Endothelial cell of umbilical vein (primary cell): ENCODE measurements around the gene FTH1. TPM values are rescaled to one million over a fixed set of nuclear protein-coding genes. Genes with fewer than 3 reads are reported as not detected.

Experiments used
- BruUV-seq: library from RNA; stranded (reverse); fragments of 400-500 nt; replicated peaks from 2 replicates; lab custom pipeline; 2021; lab: Mats Ljungman, UMichigan
- CTCF ChIA-PET: fragments of 300-600, 350-600 bp; sonication (Branson Sonifier 250); formaldehyde crosslinking; loops from one replicate; lab custom pipeline; 2021; ENCODE audit warnings: antibody characterized with exemption, inconsistent platforms; lab: Charles Lee
- POLR2A ChIA-PET: fragments of 300-600, 350-600 bp; sonication (Branson Sonifier 250); formaldehyde crosslinking; loops from one replicate; lab custom pipeline; 2021; ENCODE audit warnings: antibody characterized with exemption, inconsistent platforms; lab: Charles Lee
- DNase-seq: peaks from one replicate; pipeline ENCODE4 v3.0.0-alpha.2; 2011; ENCODE audit warnings: low read depth, low spot score
- FAIRE-seq: peaks from 2 replicates; lab custom pipeline; 2011; peaks lifted over from hg19 to GRCh38; lab: Jason Lieb, UNC
- H2AFZ ChIP-seq: 2 replicates; pipeline ENCODE4 v1.6.0; 2012; ENCODE audit warnings: low read depth, low read length, control low read depth, inconsistent platforms
- H3K27ac ChIP-seq: 2 replicates; pipeline ENCODE4 v1.5.1; 2011; ENCODE audit warnings: low read depth, mild to moderate bottlenecking, control low read depth, low read length, moderate library complexity; ENCODE audit not compliant: insufficient read depth
- H3K27me3 ChIP-seq, 2 experiments: 2 replicates each; pipeline versions ENCODE4 v1.6.0 to v1.6.1; 2011; ENCODE audit warnings: low read length in 2 of 2, mixed read lengths in 1 of 2; ENCODE audit not compliant: control insufficient read depth in 2 of 2, insufficient read depth in 2 of 2
- H3K36me3 ChIP-seq, 2 experiments: 2 replicates in 1 of 2; 3 replicates in 1 of 2; pipeline ENCODE4 v1.5.1; 2011; ENCODE audit warnings: low read length in 2 of 2, mild to moderate bottlenecking in 1 of 2, moderate library complexity in 1 of 2; ENCODE audit not compliant: control insufficient read depth in 2 of 2, insufficient read depth in 2 of 2; ENCODE audit errors: extremely low read depth in 1 of 2
- H3K4me1 ChIP-seq: 3 replicates; pipeline ENCODE4 v1.5.1; 2011; ENCODE audit warnings: mild to moderate bottlenecking, low read length; ENCODE audit not compliant: control insufficient read depth, insufficient read depth; ENCODE audit errors: extremely low read depth
- H3K4me2 ChIP-seq: 2 replicates; pipeline ENCODE4 v1.6.1; 2011; ENCODE audit warnings: low read length, control low read depth, mixed read lengths; ENCODE audit not compliant: insufficient read depth
- H3K4me3 ChIP-seq, 3 experiments: fragments of 200-600 bp in 1 of 3; sonication (generic), shearing (Covaris generic) in 1 of 3; replicated peaks in 1 of 3; 2 replicates each; pipeline ENCODE4 v1.5.1; 2011 to 2016; ENCODE audit warnings: control low read depth in 3 of 3, low read length in 3 of 3, mild to moderate bottlenecking in 2 of 3, inconsistent platforms in 1 of 3, low read depth in 1 of 3, moderate library complexity in 1 of 3; ENCODE audit not compliant: insufficient read depth in 1 of 3
- H3K79me2 ChIP-seq: 2 replicates; pipeline ENCODE4 v1.6.0; 2012; ENCODE audit warnings: low read length, inconsistent platforms; ENCODE audit not compliant: control insufficient read depth, insufficient read depth
- H3K9ac ChIP-seq: replicated peaks from 2 replicates; pipeline ENCODE3; 2011; ENCODE audit warnings: low read length, control low read depth; ENCODE audit not compliant: insufficient read depth; ENCODE audit errors: extremely low read depth
- H3K9me1 ChIP-seq: replicated peaks from 3 replicates; pipeline ENCODE4 v1.6.0; 2011; ENCODE audit warnings: mild to moderate bottlenecking, low read length; ENCODE audit not compliant: control insufficient read depth, insufficient read depth; ENCODE audit errors: extremely low read depth
- H3K9me3 ChIP-seq: replicated peaks from 2 replicates; pipeline ENCODE4 v1.5.1; 2012; ENCODE audit warnings: low read length, inconsistent platforms; ENCODE audit not compliant: control insufficient read depth, insufficient read depth
- H4K20me1 ChIP-seq: replicated peaks from 2 replicates; pipeline ENCODE3; 2011; ENCODE audit warnings: mild to moderate bottlenecking, low read length; ENCODE audit not compliant: control insufficient read depth, insufficient read depth; ENCODE audit errors: extremely low read depth
- CTCF ChIP-seq, 2 donors: IDR thresholded peaks; 1 replicate in 1 of 2; 2 replicates in 1 of 2; pipeline ENCODE4 v1.5.1; 2011; ENCODE audit warnings: low read length in 2 of 2, mild to moderate bottlenecking in 2 of 2, moderate library complexity in 2 of 2, control low read depth in 1 of 2, inconsistent platforms in 1 of 2, low read depth in 1 of 2; ENCODE audit not compliant: insufficient read depth in 1 of 2; ENCODE audit errors: extremely low read depth in 1 of 2
- EZH2 ChIP-seq: IDR thresholded peaks from 2 replicates; pipeline ENCODE4 v1.6.1; 2012; ENCODE audit warnings: borderline replicate concordance, low read depth, mild to moderate bottlenecking, moderate library complexity, low read length, inconsistent platforms; ENCODE audit not compliant: severe bottlenecking
- FOS ChIP-seq: IDR thresholded peaks from 2 replicates; pipeline ENCODE4 v1.6.1; 2011; ENCODE audit warnings: mild to moderate bottlenecking, low read length, moderate library complexity, borderline replicate concordance; ENCODE audit not compliant: insufficient read depth
- GATA2 ChIP-seq: IDR thresholded peaks from 2 replicates; pipeline ENCODE4 v1.7.0; 2011; ENCODE audit warnings: low read depth, mild to moderate bottlenecking, moderate library complexity, mixed read lengths, low read length; ENCODE audit not compliant: insufficient read length, insufficient read depth
- JUN ChIP-seq: IDR thresholded peaks from 2 replicates; pipeline ENCODE4 v1.6.1; 2011; ENCODE audit warnings: borderline replicate concordance, low read depth; ENCODE audit not compliant: insufficient read length, insufficient read depth
- MAX ChIP-seq: IDR thresholded peaks from 2 replicates; pipeline ENCODE4 v1.6.1; 2011; ENCODE audit not compliant: insufficient read depth, insufficient read length
- MYC ChIP-seq: IDR thresholded peaks from one replicate; pipeline ENCODE4 v1.6.1; 2011; ENCODE audit warnings: mild to moderate bottlenecking, low read depth, low read length
- POLR2A ChIP-seq: IDR thresholded peaks from 2 replicates; pipeline ENCODE4 v1.6.1; 2012; ENCODE audit warnings: low read depth, mild to moderate bottlenecking, control low read depth, low read length
- POLR2AphosphoS5 ChIP-seq: IDR thresholded peaks from 2 replicates; pipeline ENCODE4 v1.6.1; 2012; ENCODE audit warnings: low read depth, mild to moderate bottlenecking, control low read depth, low read length, moderate library complexity; ENCODE audit not compliant: insufficient read depth
- dilution Hi-C: fragments of 300-500 bp; cut with MboI; formaldehyde crosslinking; loops from one replicate; pipeline ENCODE4 v1.15.0; 2019; ENCODE audit warnings: low sequenced_read_pairs; ENCODE audit not compliant: extremely low pct_ligation_motif_present
- intact Hi-C: fragments of 100-400 bp; cut with micrococcal nuclease; formaldehyde crosslinking; loops from one replicate; pipeline ENCODE4 v1.10.0; 2022
- polyA plus RNA-seq, 4 experiments: library from polyadenylated mRNA; depleted of rRNA in 3 of 4; stranded (reverse) in 3 of 4; unstranded in 1 of 4; fragments of >200 nt; gene quantifications; 2 replicates each; pipeline versions ENCODE4 v1.2.1 to v1.2.3, GENCODE V29; 2011 to 2012; ENCODE audit warnings: missing spikeins in 1 of 4
- total RNA-seq: library from RNA; stranded (reverse); gene quantifications from 2 replicates; pipeline ENCODE4 v1.2.3, GENCODE V29; 2021

FTH1 gene
- total and polyA plus RNA-seq, 2 donors (not counting 3 experiments of a cell fraction or from before 2014, with no cell fraction given), result 1,177 to 2,501 TPM

- peaks cover 3 to 12% of the 10 kb centered on the region in 2 experiments for H3K27me3 ChIP-seq
Observed at GRCh38 chr11:61985869-61986268, 18.4 kb upstream of the FTH1 start.

More at GRCh38 chr11:61985869-61986268, 18.4 kb upstream of the FTH1 start:
- FAIRE-seq (no peak), DNase-seq (no peak)
- Histone ChIP-seq H3K27ac (no peak overlapping the region), H3K9ac (no peak overlapping the region), H3K9me3 (no peaks in the 10 kb centered on the region), H3K36me3 (no peaks in the 10 kb centered on the region), H2AFZ (no peak overlapping the region), H3K4me2 (no peak overlapping the region), H3K4me1 (no peaks in the 10 kb centered on the region), H4K20me1 (no peaks in the 10 kb centered on the region), H3K79me2 (no peaks in the 10 kb centered on the region), H3K4me3 (no peak overlapping the region), H3K9me1 (no peaks in the 10 kb centered on the region)
- ChIA-PET CTCF (interaction anchor here (0.8 to 1.0 kb wide), 3 partner anchors 88 to 96 kb away, joined by 3 to 4 read pairs (median 3); no protein-coding TSS in a partner anchor), POLR2A (no interaction called here)
- BruUV-seq, result no TSS peak
- dilution Hi-C loops, result no loop called here
- no peak for TF ChIP-seq POLR2A
- TF ChIP-seq JUN, result no peak
- TF ChIP-seq MAX, result no peak
- no peak for TF ChIP-seq POLR2AphosphoS5
- no peak for TF ChIP-seq EZH2
- TF ChIP-seq MYC, result no peak
- TF ChIP-seq GATA2, result no peak
- TF ChIP-seq FOS, result no peak
- no peak for TF ChIP-seq CTCF (IDR thresholded peaks at IDR 0.05; ENCODE audit: extremely low read depth in 1 of 2, insufficient read depth in 1 of 2, low read depth in 1 of 2, low read length in 2 of 2)
- intact Hi-C loops, result no loop called here
